Mesothelial cell of epicardium (in vitro differentiated cells): ENCODE data around the gene KRTAP4-16. TPM values are rescaled to one million over a fixed set of nuclear protein-coding genes. Genes with fewer than 3 reads are reported as not detected.
"Not testable (repeated sequence)": the region's sequence is repeated elsewhere in the genome, so short reads cannot be mapped to it uniquely, and the experiment has no call there.

Source experiments
- DNase-seq, 2 experiments: peaks; one replicate each; pipeline ENCODE4 v3.0.0; 2021; ENCODE audit warnings: low spot score in 2 of 2; ENCODE audit not compliant: unreplicated experiment in 2 of 2
- H3K27ac Mint-ChIP-seq: 2 replicates; pipeline ENCODE4 v1.8.0; 2021; ENCODE audit warnings: mixed read lengths
- H3K27me3 Mint-ChIP-seq: 2 replicates; pipeline ENCODE4 v1.8.0; 2021; ENCODE audit warnings: low read depth, mixed read lengths
- H3K36me3 Mint-ChIP-seq: 2 replicates; pipeline ENCODE4 v1.8.0; 2021; ENCODE audit warnings: mixed read lengths
- H3K4me1 Mint-ChIP-seq: 2 replicates; pipeline ENCODE4 v1.8.0; 2021; ENCODE audit warnings: mixed read lengths
- H3K4me3 Mint-ChIP-seq: 2 replicates; pipeline ENCODE4 v1.8.0; 2021; ENCODE audit warnings: mild to moderate bottlenecking, moderate library complexity, mixed read lengths
- H3K9me3 Mint-ChIP-seq: 2 replicates; pipeline ENCODE4 v1.8.0; 2021; ENCODE audit warnings: mixed read lengths
- CTCF ChIP-seq: fragments of 200-600 bp; sonication (generic); IDR thresholded peaks from one replicate; pipeline ENCODE4 v1.5.0; 2021; ENCODE audit warnings: antibody characterized with exemption; ENCODE audit not compliant: unreplicated experiment
- total RNA-seq: library from RNA; stranded (reverse); gene quantifications from 3 replicates; pipeline ENCODE4 v1.2.1, GENCODE V29; 2021

KRTAP4-16 gene
- total RNA-seq, 1 donor from 2014 or later = not detected

DNA sequence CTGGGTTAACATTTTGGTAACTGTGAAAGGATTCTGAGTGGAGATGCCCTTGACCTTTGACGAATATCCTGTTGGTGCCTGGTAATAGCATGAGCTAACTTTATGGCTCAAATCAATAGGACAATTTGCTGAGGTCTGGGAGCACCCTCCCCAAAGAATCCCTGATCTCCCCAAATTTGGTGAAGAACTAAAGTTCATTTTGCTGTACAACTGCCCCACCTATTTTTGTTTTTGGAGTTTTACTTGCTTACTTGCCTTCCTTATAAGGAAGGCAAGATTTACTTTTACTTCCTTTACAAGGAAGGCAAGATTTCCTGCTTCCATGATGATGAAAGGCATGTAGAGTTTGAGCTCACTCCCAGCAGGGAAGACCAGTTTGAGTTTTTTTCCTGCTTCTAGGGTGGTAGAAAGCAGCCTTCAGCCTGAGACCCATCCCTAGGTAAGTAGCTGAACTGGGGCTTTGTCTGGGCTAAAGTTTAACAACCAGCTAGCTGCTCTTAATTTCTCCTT lies 6.0 kb upstream of the KRTAP4-16 start:
- no peak for TF ChIP-seq CTCF
- Mint-ChIP-seq H3K4me3 (no peak overlapping the region), H3K27ac (no peak overlapping the region), H3K27me3 (no peaks in the 10 kb centered on the region), H3K36me3 (peaks cover 2% of the 10 kb centered on the region), H3K9me3 (peaks cover 20% of the 10 kb centered on the region), H3K4me1 (peaks cover 17% of the 10 kb centered on the region)
- no peak for DNase-seq

GRCh38 chr17:41105347-41105746 lies 3.3 kb upstream of the KRTAP4-16 start, which contains the start of gene KRTAP4-9:
TSS of gene KRTAP4-9 (plus strand) at chr17:41105389. CDS start at chr17:41105389, 0 bp downstream.
- H3K27ac Mint-ChIP-seq, H3K36me3 Mint-ChIP-seq, H3K4me3 Mint-ChIP-seq, DNase-seq, H3K27me3 Mint-ChIP-seq, H3K9me3 Mint-ChIP-seq: not testable (repeated sequence)
- H3K4me1 Mint-ChIP-seq = peaks cover 20% of the 10 kb centered on the region

- not testable (repeated sequence) for H3K36me3 Mint-ChIP-seq
Observed at GRCh38 chr17:41104386-41105038, 2.5 kb upstream of the KRTAP4-16 start.

GRCh38 chr17:41103896-41104295 lies 1.9 kb upstream of the KRTAP4-16 start:
- DNase-seq = no peak
- TF ChIP-seq CTCF = no peak
- no peaks in the 10 kb centered on the region for H3K9me3 Mint-ChIP-seq
- no peaks in the 10 kb centered on the region for H3K36me3 Mint-ChIP-seq
- H3K27me3 Mint-ChIP-seq = no peaks in the 10 kb centered on the region
- H3K4me1 Mint-ChIP-seq = peaks cover 28% of the 10 kb centered on the region
- H3K27ac Mint-ChIP-seq = peak overlapping the region; percentile 26
- no peak overlapping the region for H3K4me3 Mint-ChIP-seq

More at GRCh38 chr17:41104386-41105038, 2.5 kb upstream of the KRTAP4-16 start:
- H3K27ac Mint-ChIP-seq, H3K4me3 Mint-ChIP-seq, H3K9me3 Mint-ChIP-seq, H3K27me3 Mint-ChIP-seq, DNase-seq: not testable (repeated sequence)
- peaks cover 28% of the 10 kb centered on the region for H3K4me1 Mint-ChIP-seq

DNA sequence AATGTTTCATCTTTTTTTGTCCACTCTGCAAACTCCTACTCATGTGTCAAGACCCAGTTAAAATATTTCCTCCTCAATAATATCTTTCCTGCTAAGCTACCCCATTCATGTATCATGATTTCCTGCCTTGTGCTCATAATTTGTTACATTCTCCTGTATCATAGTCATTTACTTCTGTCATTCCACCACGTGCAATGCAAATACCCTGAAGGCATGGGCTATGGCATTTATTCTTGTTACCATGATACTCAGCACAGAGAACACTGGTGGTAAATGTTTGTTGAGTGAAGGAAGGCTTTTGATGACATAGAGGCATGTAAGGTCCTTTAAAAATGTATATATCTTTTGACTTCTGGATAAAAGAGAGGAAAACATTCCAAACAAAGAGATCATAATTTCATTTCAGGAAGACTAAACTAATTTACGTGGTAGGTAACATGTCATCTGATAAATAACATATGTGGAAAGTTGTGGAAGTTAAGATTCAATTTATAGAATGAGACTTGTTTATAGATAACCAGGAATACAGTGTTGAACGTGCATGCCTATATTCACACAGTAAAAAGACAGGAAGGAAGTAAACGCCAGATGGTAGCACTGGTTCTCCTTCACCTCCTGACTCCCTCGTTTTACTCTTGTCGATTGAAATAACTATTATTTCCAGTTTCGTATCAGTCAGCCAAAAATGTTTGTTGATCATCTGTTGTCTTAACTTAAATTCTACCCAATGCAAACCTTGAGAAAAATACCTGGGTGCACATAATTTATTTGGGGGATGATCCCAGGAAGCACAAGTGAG lies 2.1 kb downstream of the KRTAP4-16 start:
- not testable (repeated sequence) for H3K4me3 Mint-ChIP-seq, H3K27me3 Mint-ChIP-seq, DNase-seq, H3K9me3 Mint-ChIP-seq, H3K36me3 Mint-ChIP-seq
- peaks cover 51% of the 10 kb centered on the region for H3K4me1 Mint-ChIP-seq
- H3K27ac Mint-ChIP-seq = peak overlapping the region; percentile 83

GRCh38 chr17:41098481-41098880 lies 3.5 kb downstream of the KRTAP4-16 start:
- Mint-ChIP-seq H3K9me3 (no peaks in the 10 kb centered on the region), H3K4me3 (no peak overlapping the region), H3K27me3 (peaks cover 6% of the 10 kb centered on the region), H3K36me3 (no peaks in the 10 kb centered on the region), H3K27ac (no peak overlapping the region), H3K4me1 (peaks cover 43% of the 10 kb centered on the region)
- no peak for TF ChIP-seq CTCF
- DNase-seq = no peak

- TF ChIP-seq CTCF = no peak
- Mint-ChIP-seq H3K4me3 (no peak within 1 kb of the TSS), H3K36me3 (peaks cover 1% of the 10 kb centered on the region), H3K9me3 (peaks cover 2% of the 10 kb centered on the region), H3K27ac (no peak within 1 kb of the TSS), H3K4me1 (peaks cover 41% of the 10 kb centered on the region), H3K27me3 (peaks cover 6% of the 10 kb centered on the region)
- no peak for DNase-seq
Observed at GRCh38 chr17:41098042-41098441, 4.0 kb downstream of the KRTAP4-16 start, which contains the start of gene KRTAP4-8. TSS of gene KRTAP4-8 (minus strand) at chr17:41098142. CDS start at chr17:41098084, 58 bp downstream.
